Measurements from ENCODE around the gene SLC25A41. TPM values are rescaled to one million over a fixed set of nuclear protein-coding genes. Genes with fewer than 3 reads are reported as not detected.

The SLC25A41 gene
- total and polyA plus RNA-seq, 11 donors = 0.17 to 1.4 (median 0.50) TPM; not detected in 2

DNA sequence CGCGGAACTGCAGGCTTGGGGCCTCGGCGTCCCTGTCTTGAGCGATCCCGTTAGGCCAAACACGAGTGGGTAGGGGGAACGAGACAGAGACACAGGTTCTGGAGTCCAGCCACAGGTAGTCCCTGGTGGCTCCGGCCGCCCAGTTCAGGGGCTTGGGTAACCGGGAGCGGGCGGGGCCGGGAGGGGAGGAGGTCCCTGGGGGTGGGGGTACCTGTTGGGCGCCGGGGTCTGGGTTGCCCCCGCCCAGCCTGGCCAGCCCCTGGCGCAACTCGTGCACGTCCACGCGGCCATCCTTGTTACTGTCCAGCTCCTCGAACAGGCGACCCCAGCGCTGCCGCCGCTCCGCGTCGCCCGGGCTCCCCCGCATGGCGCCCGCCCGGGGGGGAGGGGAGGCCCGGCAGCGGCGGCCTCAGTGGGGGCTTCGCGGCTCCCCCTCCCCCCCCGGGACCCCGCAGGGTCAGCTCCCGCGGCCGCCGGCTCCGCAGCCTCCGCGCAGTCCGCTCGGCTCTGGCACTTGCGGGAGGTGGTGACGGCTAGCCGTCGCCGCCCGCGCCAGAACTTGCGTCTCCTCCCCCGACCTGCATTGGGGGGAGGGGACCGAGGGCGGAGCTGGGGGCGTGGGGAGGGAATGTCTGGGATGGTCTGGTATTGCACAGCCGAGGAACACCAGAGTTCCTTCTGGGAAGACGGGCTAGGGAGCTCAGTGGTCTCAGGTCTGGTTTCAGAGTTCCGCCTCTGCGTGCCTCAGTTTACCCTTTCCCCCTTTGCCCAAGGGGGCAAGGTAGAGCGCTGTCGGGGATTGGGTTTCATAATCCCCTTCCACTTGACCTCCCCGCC is 25.9 kb upstream of the SLC25A41 start, which contains the start of gene SLC25A23:
Gene SLC25A23, minus strand, starts transcription at position 531 of the 837 bp plus-strand sequence. Its CDS starts 164 bp downstream, at position 367.
- H3K4me3 ChIP-seq = peak within 1 kb of the TSS; percentile 32 to 89 (median 78)
- ATAC-seq (peak; percentile 56 to 80 (median 78)), DNase-seq (peak; percentile 62 to 86 (median 76))
- 1 to 7% (median 1%) methylated on average over 14 to 70 of the region's 70 CpGs for WGBS, 4 donors
- intact Hi-C loops (cut with DNase I) = loop anchor here in 1 of 10 donors (1.0 kb wide), 1 partner anchor 34 kb away; no protein-coding TSS in a partner anchor
- TF ChIP-seq, protein P1, sequence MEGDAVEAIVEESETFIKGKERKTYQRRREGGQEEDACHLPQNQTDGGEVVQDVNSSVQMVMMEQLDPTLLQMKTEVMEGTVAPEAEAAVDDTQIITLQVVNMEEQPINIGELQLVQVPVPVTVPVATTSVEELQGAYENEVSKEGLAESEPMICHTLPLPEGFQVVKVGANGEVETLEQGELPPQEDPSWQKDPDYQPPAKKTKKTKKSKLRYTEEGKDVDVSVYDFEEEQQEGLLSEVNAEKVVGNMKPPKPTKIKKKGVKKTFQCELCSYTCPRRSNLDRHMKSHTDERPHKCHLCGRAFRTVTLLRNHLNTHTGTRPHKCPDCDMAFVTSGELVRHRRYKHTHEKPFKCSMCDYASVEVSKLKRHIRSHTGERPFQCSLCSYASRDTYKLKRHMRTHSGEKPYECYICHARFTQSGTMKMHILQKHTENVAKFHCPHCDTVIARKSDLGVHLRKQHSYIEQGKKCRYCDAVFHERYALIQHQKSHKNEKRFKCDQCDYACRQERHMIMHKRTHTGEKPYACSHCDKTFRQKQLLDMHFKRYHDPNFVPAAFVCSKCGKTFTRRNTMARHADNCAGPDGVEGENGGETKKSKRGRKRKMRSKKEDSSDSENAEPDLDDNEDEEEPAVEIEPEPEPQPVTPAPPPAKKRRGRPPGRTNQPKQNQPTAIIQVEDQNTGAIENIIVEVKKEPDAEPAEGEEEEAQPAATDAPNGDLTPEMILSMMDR (IDR thresholded peaks at IDR 0.05) = no peak
- TF ChIP-seq POLR2A (IDR thresholded peaks at IDR 0.05) = no peak
- H3K36me3 ChIP-seq = peaks cover 0 to 17% (median 6%) of the 10 kb centered on the region in 9 donors
- H3K9me3 ChIP-seq = peaks cover 0 to 8% (median under 1%) of the 10 kb centered on the region in 12 donors
- H3K27me3 ChIP-seq = peaks cover 11 to 20% (median 13%) of the 10 kb centered on the region in 9 donors
- H3K4me1 ChIP-seq = peaks cover 0 to 32% (median 8%) of the 10 kb centered on the region in 12 donors
- peak within 1 kb of the TSS in 11 of 12 donors; percentile 55 to 91 (median 75) for H3K27ac ChIP-seq

DNA sequence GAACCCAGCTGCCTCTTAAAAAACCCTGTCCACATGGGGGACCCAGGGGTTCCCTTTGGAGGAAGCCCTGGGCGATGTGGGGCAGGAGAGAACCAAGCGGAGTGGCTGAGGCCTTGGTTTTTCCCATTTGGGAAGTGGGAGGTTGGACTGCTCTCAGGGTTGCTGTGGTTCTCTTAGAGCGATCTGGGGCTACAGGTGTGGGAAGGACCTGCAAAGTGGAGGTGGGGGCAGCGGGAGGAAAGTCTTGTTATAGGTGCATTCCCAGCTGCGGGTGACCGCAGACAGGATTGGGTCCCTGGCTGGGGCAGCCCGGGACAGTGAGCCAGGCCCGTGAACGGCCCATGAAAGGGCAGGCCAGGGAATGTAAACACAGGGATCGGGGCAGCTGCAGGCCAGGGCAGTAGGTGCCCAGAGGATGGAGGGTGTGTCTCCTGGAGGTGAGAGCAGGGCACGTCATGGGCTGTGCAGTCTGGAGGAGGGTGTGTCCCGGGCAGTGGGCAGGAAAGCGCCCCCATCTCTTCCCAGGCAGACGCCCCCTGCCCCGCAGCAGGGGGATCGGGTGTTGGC is 25.2 kb upstream of the SLC25A41 start:
- Histone ChIP-seq H3K4me1 (peaks cover 0 to 26% (median 8%) of the 10 kb centered on the region in 12 donors), H3K27ac (peak overlapping the region in 10 of 12 donors; percentile 24 to 91 (median 72)), H3K9me3 (peaks cover 0 to 15% (median 7%) of the 10 kb centered on the region in 12 donors), H3K36me3 (peaks cover 2 to 24% (median 12%) of the 10 kb centered on the region in 9 donors), H3K27me3 (peaks cover 4 to 13% (median 6%) of the 10 kb centered on the region in 9 donors), H3K4me3 (peak overlapping the region; percentile 32 to 89 (median 78))
- intact Hi-C loops (cut with DNase I) = no loop called here
- DNase-seq (peak in 1 of 5 donors; percentile 36), ATAC-seq (no peak)
- 39 to 47% (median 40%) methylated on average over 16 of the region's 16 CpGs for WGBS, 4 donors
- TF ChIP-seq, protein P1 (IDR thresholded peaks at IDR 0.05) = no peak
- TF ChIP-seq POLR2A (IDR thresholded peaks at IDR 0.05) = no peak

DNA sequence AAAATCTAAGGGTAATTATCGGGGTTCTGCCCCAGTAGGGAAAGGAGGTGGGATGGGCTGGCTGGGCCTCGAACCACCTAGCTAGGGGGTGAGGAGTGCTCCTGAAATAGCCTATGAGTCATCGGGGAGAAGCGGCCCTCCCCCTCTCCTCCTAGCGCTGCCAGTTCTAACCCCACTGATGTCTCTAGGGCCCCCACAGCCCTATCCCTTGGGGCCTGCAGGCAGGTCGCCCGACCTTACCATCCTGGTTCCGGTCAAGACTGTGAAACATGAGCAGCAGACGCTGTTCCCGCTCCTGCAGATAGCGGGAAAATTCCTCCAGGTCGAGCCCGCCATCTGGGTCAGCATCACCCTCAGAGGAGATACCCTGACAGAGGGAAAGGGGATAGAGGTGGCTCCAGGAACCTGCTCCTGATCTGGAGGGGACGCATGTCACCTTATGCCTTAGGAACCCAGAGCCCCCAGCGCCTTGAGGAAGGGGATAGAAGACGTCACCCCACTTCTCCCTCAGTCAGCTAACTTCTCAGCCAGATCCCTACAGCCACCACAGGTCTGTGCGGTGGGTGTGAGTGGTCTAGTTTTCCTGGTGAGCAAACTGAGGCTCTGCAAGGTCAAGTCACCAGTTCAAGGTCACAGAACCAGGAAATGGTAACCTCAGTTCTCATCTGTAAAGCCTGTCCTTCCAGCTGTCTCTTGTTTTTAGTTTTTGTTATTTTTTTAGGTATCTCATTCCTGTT is 24.6 kb upstream of the SLC25A41 start:
- TF ChIP-seq, protein P1 (IDR thresholded peaks at IDR 0.05) = no peak
- TF ChIP-seq POLR2A (IDR thresholded peaks at IDR 0.05) = no peak
- peaks cover 0 to 26% (median 8%) of the 10 kb centered on the region in 12 donors for H3K4me1 ChIP-seq
- peaks cover 0 to 21% (median 9%) of the 10 kb centered on the region in 12 donors for H3K9me3 ChIP-seq
- no peak for ATAC-seq
- H3K27me3 ChIP-seq = peaks cover 0 to 7% (median 0%) of the 10 kb centered on the region in 9 donors
- WGBS, 4 donors = 75 to 83% (median 79%) methylated on average over 15 to 17 of the region's 17 CpGs
- DNase-seq = no peak
- intact Hi-C loops (cut with DNase I) = no loop called here
- peak overlapping the region in 2 of 12 donors; percentile 75 to 84 for H3K27ac ChIP-seq
- peaks cover 3 to 29% (median 16%) of the 10 kb centered on the region in 9 donors for H3K36me3 ChIP-seq
- peak overlapping the region in 9 of 12 donors; percentile 69 to 89 (median 77) for H3K4me3 ChIP-seq
